ENCODE measurements around the gene CAV3. TPM values are rescaled to one million over a fixed set of nuclear protein-coding genes. Genes with fewer than 3 reads are reported as not detected.

The CAV3 gene
- total and polyA plus RNA-seq, 2 experiments from 2014 or later = 0.15 TPM; not detected in 1

DNA sequence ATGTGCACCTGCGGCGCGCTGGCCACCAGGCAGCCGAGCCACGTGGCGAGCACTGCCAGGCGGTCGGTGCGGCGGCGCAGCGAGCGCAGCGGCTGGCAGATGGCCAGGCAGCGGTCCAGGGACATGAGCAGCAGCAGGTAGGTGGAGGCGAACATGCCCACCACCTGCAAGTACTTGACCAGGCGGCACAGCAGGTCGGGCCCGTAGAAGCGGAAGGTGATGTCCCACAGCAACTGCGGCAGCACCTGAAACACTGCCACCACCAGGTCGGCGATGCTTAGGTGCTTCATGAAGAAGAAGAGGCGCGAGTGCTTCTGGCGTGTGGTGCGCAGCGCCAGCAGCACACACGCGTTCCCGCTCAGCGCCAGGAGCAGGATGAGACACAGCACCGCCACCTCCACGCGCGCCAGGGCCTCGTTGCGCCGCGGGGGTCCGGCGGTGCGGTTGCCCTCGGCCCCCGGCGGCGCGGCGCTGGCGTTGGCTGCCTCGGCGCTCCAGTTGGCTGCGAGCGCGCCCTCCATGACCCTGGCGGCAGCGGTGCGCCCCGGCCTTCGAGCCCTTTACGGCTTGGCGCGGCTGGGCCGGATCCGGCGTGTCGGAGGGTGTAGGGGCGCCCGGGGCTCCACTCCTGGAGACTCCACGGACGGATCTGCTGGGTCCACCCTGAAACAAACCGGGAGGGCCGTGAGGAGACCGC lies 34.2 kb downstream of the CAV3 start:
- H3K79me2 ChIP-seq (ENCODE audit: insufficient read depth) = peaks cover 63% of the 10 kb centered on the region
- no peaks in the 10 kb centered on the region for H4K20me1 ChIP-seq (ENCODE audit: insufficient read depth)
- H3K36me3 ChIP-seq (ENCODE audit: low read depth) = peaks cover 8% of the 10 kb centered on the region; the same call in 1 of the 2 replicates
- in situ Hi-C loops (cut with MboI) = loop anchor here (25.0 kb wide), 1 partner anchor 544 kb away; no protein-coding TSS in a partner anchor
- 9 to 12% methylated on average over 67 to 70 of the region's 74 CpGs for WGBS, 2 experiments (ENCODE audit: low coverage in 1 of 2, low lambda C conversion rate in 2 of 2, missing lambda C conversion rate in 2 of 2)
- H3K27ac ChIP-seq = peak overlapping the region; percentile 2; the same call in 1 of the 2 replicates
- no peaks in the 10 kb centered on the region for H3K9me2 ChIP-seq (ENCODE audit: insufficient read depth)
- peaks cover 54% of the 10 kb centered on the region for H3K4me1 ChIP-seq (ENCODE audit: insufficient read depth)
- H3K9me3 ChIP-seq (ENCODE audit: low read depth) = no peaks in the 10 kb centered on the region
- peak overlapping the region; percentile 83 for H2AFZ ChIP-seq
- no peaks in the 10 kb centered on the region for H3K27me3 ChIP-seq (replicated peaks; ENCODE audit: insufficient read depth)
- H3K4me3 ChIP-seq = peak overlapping the region; percentile 83
- DNase-seq = peak; percentile 56
- H3K9ac ChIP-seq = peak overlapping the region; percentile 65
- TF ChIP-seq EZH2phosphoT487 (IDR thresholded peaks at IDR 0.05; ENCODE audit: insufficient read depth, low read depth) (no peak), EZH2 (IDR thresholded peaks at IDR 0.05; ENCODE audit: insufficient read depth, poor library complexity, severe bottlenecking) (no peak)
- H3F3A ChIP-seq (ENCODE audit: insufficient read depth) = peaks cover 32% of the 10 kb centered on the region
- peak overlapping the region; percentile 84 for H3K4me2 ChIP-seq (ENCODE audit: unreplicated experiment)

DNA sequence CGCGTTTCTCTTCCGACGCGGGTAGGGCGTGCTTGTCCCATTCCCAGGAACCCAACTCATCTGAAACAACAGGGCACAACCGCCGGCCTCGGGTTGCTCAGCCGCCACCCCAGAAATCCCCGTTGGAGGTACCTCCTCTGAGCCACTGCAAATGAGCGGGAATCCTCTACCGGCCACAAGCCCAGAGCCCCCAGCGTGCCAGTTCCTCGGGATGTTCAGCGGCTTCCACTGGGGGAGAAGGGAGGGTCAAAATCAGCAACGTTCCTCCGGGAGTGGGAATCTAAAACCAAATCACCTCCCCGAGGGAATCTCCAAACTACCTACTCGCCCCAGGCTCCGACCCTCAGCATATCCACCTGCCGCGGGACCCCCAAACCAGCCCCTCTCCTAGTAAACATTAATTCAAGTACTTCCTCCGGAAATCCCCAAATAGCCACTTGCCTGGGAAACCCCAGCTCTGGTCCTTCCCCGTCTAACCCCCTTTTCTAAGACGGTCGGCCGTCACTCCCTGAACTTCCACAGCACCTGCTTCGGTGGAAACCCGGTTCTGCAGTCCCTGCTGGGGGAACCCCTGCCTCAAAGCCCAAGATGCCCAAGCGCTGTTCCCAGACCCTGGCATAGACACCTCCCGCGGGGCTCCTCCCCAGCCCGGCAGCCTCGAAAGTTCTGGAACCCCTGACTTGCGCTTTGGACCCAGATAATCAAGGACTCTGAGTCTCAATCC lies 34.9 kb downstream of the CAV3 start:
- Histone ChIP-seq H3K9ac (peak overlapping the region; percentile 65), H3K9me2 (ENCODE audit: insufficient read depth) (no peaks in the 10 kb centered on the region), H3K27ac (peak overlapping the region; percentile 2; the same call in 1 of the 2 replicates), H3K36me3 (ENCODE audit: low read depth) (peaks cover 8% of the 10 kb centered on the region; the same call in 1 of the 2 replicates), H3K79me2 (ENCODE audit: insufficient read depth) (peaks cover 57% of the 10 kb centered on the region), H3K4me2 (ENCODE audit: unreplicated experiment) (peak overlapping the region; percentile 84), H3K4me3 (peak overlapping the region; percentile 83), H3K27me3 (replicated peaks; ENCODE audit: insufficient read depth) (no peaks in the 10 kb centered on the region), H3K4me1 (ENCODE audit: insufficient read depth) (peaks cover 48% of the 10 kb centered on the region), H2AFZ (peak overlapping the region; percentile 83), H3K9me3 (ENCODE audit: low read depth) (no peaks in the 10 kb centered on the region), H3F3A (ENCODE audit: insufficient read depth) (peaks cover 27% of the 10 kb centered on the region), H4K20me1 (ENCODE audit: insufficient read depth) (no peaks in the 10 kb centered on the region)
- in situ Hi-C loops (cut with MboI) = loop anchor here (25.0 kb wide), 1 partner anchor 544 kb away; no protein-coding TSS in a partner anchor
- DNase-seq = peak; percentile 55
- TF ChIP-seq EZH2 (IDR thresholded peaks at IDR 0.05; ENCODE audit: insufficient read depth, poor library complexity, severe bottlenecking) (no peak), EZH2phosphoT487 (IDR thresholded peaks at IDR 0.05; ENCODE audit: insufficient read depth, low read depth) (no peak)
- 7 to 8% methylated on average over 32 to 34 of the region's 36 CpGs for WGBS, 2 experiments (ENCODE audit: low coverage in 1 of 2, low lambda C conversion rate in 2 of 2, missing lambda C conversion rate in 2 of 2)

GRCh38 chr3:8769088-8769822 lies 35.7 kb downstream of the CAV3 start, which contains the start of gene OXTR:
TSS of gene OXTR (minus strand) at chr3:8769613. CDS start at chr3:8768187, 1,426 bp downstream.
- Histone ChIP-seq H4K20me1 (ENCODE audit: insufficient read depth) (no peaks in the 10 kb centered on the region), H3K4me2 (ENCODE audit: unreplicated experiment) (peak within 1 kb of the TSS; percentile 84), H3K27ac (peak within 1 kb of the TSS; percentile 43), H3K4me1 (ENCODE audit: insufficient read depth) (peaks cover 40% of the 10 kb centered on the region), H3K79me2 (ENCODE audit: insufficient read depth) (peaks cover 50% of the 10 kb centered on the region), H3K4me3 (peak within 1 kb of the TSS; percentile 83), H3K9ac (peak within 1 kb of the TSS; percentile 65), H3K27me3 (replicated peaks; ENCODE audit: insufficient read depth) (no peaks in the 10 kb centered on the region), H3K9me3 (ENCODE audit: low read depth) (no peaks in the 10 kb centered on the region), H3K36me3 (ENCODE audit: low read depth) (peaks cover 8% of the 10 kb centered on the region; the same call in 1 of the 2 replicates), H3K9me2 (ENCODE audit: insufficient read depth) (no peaks in the 10 kb centered on the region), H3F3A (ENCODE audit: insufficient read depth) (peaks cover 27% of the 10 kb centered on the region), H2AFZ (peak within 1 kb of the TSS; percentile 83)
- in situ Hi-C loops (cut with MboI) = loop anchor here (25.0 kb wide), 1 partner anchor 543 kb away; no protein-coding TSS in a partner anchor
- DNase-seq = peak; percentile 90
- WGBS, 2 experiments (ENCODE audit: low coverage in 1 of 2, low lambda C conversion rate in 2 of 2, missing lambda C conversion rate in 2 of 2) = 1 to 3% methylated on average over 53 of the region's 53 CpGs
- no peak for TF ChIP-seq EZH2phosphoT487 (IDR thresholded peaks at IDR 0.05; ENCODE audit: insufficient read depth, low read depth)
- no peak for TF ChIP-seq EZH2 (IDR thresholded peaks at IDR 0.05; ENCODE audit: insufficient read depth, poor library complexity, severe bottlenecking)
